Loucy (cell line): ENCODE data around the gene ACOXL.

Experiments used
- CTCF ChIP-seq: fragments of 200-600 bp; sonication (generic); conservative IDR thresholded peaks from 2 replicates; pipeline ENCODE4 v1.5.1; 2014; ENCODE audit warnings: mild to moderate bottlenecking, antibody characterized with exemption, low read length
- EZH2phosphoT487 ChIP-seq: fragments of 200-600 bp; IDR thresholded peaks from 2 replicates; pipeline ENCODE4 v1.6.1; 2018; ENCODE audit warnings: antibody characterized with exemption, mild to moderate bottlenecking, moderate library complexity, borderline replicate concordance

GRCh38 chr2:110919738-110920137 is 187.4 kb downstream of the ACOXL start:
- no peak for TF ChIP-seq CTCF
- no peak for TF ChIP-seq EZH2phosphoT487
